ENCODE measurements around the gene EYA3. TPM values are rescaled to one million over a fixed set of nuclear protein-coding genes. Genes with fewer than 3 reads are reported as not detected.

EYA3 gene
- total and polyA plus RNA-seq, 2 of the 8 experiments (the other 6 are each of a cell fraction or from before 2014, with no cell fraction given) = 15.0 to 33.9 TPM

GRCh38 chr1:28058168-28058567 is 30.2 kb downstream of the EYA3 start (continued):
- TF ChIP-seq CTBP2 (IDR thresholded peaks at IDR 0.05; ENCODE audit: borderline replicate concordance, insufficient read depth, insufficient read length, low read length) (no peak), BRCA1 (IDR thresholded peaks at IDR 0.05; ENCODE audit: low read depth, low read length) (no peak), USF2 (IDR thresholded peaks at IDR 0.05; ENCODE audit: low read length) (no peak), CHD1 (IDR thresholded peaks at IDR 0.05; ENCODE audit: low read depth, low read length) (no peak), TAF1 (IDR thresholded peaks at IDR 0.05; ENCODE audit: low read depth, low read length) (no peak), CBX5 (IDR thresholded peaks at IDR 0.05; ENCODE audit: low read depth, low read length) (no peak)

Measured in H1 (cell line).